Endodermal cell (in vitro differentiated cells): ENCODE results near the gene PSMB5. TPM values are rescaled to one million over a fixed set of nuclear protein-coding genes. Genes with fewer than 3 reads are reported as not detected.

Experiments
- DNase-seq: peaks from one replicate; pipeline ENCODE4 v3.0.0-alpha.2; 2017
- H3K27ac ChIP-seq: 2 replicates; pipeline ENCODE4 v1.5.1; 2013; ENCODE audit warnings: mild to moderate bottlenecking, low read depth, low read length, moderate library complexity
- H3K27me3 ChIP-seq: 2 replicates; pipeline ENCODE4 v1.6.1; 2013; ENCODE audit warnings: mild to moderate bottlenecking, low read length, moderate library complexity; ENCODE audit not compliant: insufficient read depth, control insufficient read depth, poor library complexity, severe bottlenecking
- H3K36me3 ChIP-seq: 2 replicates; pipeline ENCODE4 v1.7.0; 2013; ENCODE audit warnings: mild to moderate bottlenecking, low read length, moderate library complexity; ENCODE audit not compliant: control insufficient read depth, insufficient read depth
- H3K4me1 ChIP-seq: one replicate; pipeline ENCODE4 v1.7.0; 2013; ENCODE audit warnings: low read length; ENCODE audit not compliant: control insufficient read depth, insufficient read depth
- H3K4me3 ChIP-seq: 2 replicates; pipeline ENCODE4 v1.5.1; 2013; ENCODE audit warnings: mild to moderate bottlenecking, low read length, moderate library complexity
- H3K9ac ChIP-seq: 2 replicates; pipeline ENCODE4 v1.6.1; 2013; ENCODE audit warnings: mild to moderate bottlenecking, low read length, moderate library complexity; ENCODE audit not compliant: poor library complexity, severe bottlenecking; ENCODE audit errors: extremely low read depth
- H3K9me3 ChIP-seq: 2 replicates; pipeline ENCODE4 v1.6.1; 2013; ENCODE audit warnings: mild to moderate bottlenecking, low read length, moderate library complexity; ENCODE audit not compliant: control insufficient read depth
- H3K27ac Mint-ChIP-seq: 2 replicates; pipeline ENCODE4 v1.8.0; 2020; ENCODE audit warnings: mixed read lengths
- H3K27me3 Mint-ChIP-seq: 2 replicates; pipeline ENCODE4 v1.8.0; 2021; ENCODE audit warnings: mild to moderate bottlenecking, mixed read lengths; ENCODE audit not compliant: insufficient read depth
- H3K36me3 Mint-ChIP-seq: 2 replicates; pipeline ENCODE4 v1.8.0; 2020; ENCODE audit warnings: low read depth, mixed read lengths
- H3K4me1 Mint-ChIP-seq: 2 replicates; pipeline ENCODE4 v1.8.0; 2020; ENCODE audit warnings: mixed read lengths
- H3K4me3 Mint-ChIP-seq: 2 replicates; pipeline ENCODE4 v1.8.0; 2020; ENCODE audit warnings: mild to moderate bottlenecking, moderate library complexity, mixed read lengths
- H3K9me3 Mint-ChIP-seq: 2 replicates; pipeline ENCODE4 v1.8.0; 2020; ENCODE audit warnings: mild to moderate bottlenecking, mixed read lengths
- CTCF ChIP-seq: fragments of 200-600 bp; sonication (generic); conservative IDR thresholded peaks from 2 replicates; pipeline ENCODE4 v1.5.0; 2021; ENCODE audit warnings: antibody characterized with exemption, mild to moderate bottlenecking
- WGBS, 2 experiments: methylation state at CpG; one replicate each; pipeline versions ENCODE4 v1.1.5 to v1.1.7; 2013; ENCODE audit warnings: missing lambda C conversion rate in 2 of 2, mixed read lengths in 1 of 2; ENCODE audit not compliant: insufficient coverage in 1 of 2, insufficient read length in 1 of 2; 5-methylcytosine and 5-hydroxymethylcytosine counted together
- total RNA-seq, 2 donors: library from RNA; stranded (reverse); fragmentation: NEBNext Ultra II Directional in 1 of 2; extraction: Animal tissue kit (Norgen Biotek cat#: 25700) in 1 of 2; gene quantifications; 2 replicates in 1 of 2; 3 replicates in 1 of 2; pipeline ENCODE4 v1.2.1, GENCODE V29; 2021

Gene PSMB5
- total RNA-seq, 2 donors from 2014 or later, result 227 to 257 TPM

DNA sequence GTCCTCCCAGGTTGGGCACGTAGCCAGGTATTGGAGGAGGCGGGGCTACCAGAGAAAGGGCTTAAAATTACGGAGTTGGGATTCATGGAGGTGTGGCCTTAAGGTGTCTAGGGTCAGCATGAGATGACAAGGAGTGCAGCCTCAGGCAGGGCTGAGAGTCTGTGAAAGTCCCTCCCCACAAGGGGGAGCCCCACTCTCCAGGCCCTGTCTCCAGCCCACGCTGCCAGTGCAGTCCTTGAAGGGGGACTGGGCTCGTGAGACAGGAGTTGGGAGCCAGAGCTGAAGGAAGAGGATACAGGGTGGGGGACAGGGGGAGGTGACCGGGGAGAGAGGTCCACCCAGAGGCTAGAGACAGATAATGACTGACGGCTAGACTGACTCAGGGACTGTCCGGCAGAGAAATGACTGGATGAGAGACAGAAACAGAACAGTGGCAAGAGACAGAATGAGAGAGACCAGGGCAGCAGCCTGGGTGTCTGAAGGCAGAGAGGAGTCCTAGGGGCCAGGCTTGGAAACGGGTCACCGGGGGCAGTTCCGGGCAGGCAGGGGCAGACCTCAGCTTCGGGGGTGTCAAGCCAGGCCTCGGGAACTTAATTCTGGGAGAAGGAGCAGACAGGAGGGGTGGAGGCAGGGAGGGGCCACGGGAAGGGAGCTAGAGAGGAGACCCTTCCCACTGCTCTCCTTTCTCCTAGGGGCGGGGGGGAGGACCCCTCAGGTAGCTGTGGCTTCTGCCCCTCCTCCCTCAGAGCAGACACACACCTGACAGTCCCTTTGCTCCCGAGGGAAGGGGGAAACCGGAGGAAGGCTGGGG lies 21.6 kb upstream of the PSMB5 start:
- Histone ChIP-seq H3K27me3 (no peaks in the 10 kb centered on the region), H3K4me3 (peak overlapping the region; percentile 84), H3K27ac (no peak overlapping the region), H3K36me3 (peaks cover 37% of the 10 kb centered on the region), H3K9ac (peak overlapping the region; percentile 29), H3K4me1 (no peaks in the 10 kb centered on the region), H3K9me3 (no peaks in the 10 kb centered on the region)
- WGBS, 2 experiments, result 11 to 12% methylated on average over 11 to 17 of the region's 17 CpGs
- Mint-ChIP-seq H3K27me3 (no peaks in the 10 kb centered on the region), H3K4me1 (peaks cover 14% of the 10 kb centered on the region), H3K4me3 (peak overlapping the region; percentile 73), H3K9me3 (no peaks in the 10 kb centered on the region), H3K36me3 (peaks cover 32% of the 10 kb centered on the region), H3K27ac (peak overlapping the region; percentile 52)
- TF ChIP-seq CTCF, result peak; percentile 90
- peak; percentile 94 for DNase-seq

DNA sequence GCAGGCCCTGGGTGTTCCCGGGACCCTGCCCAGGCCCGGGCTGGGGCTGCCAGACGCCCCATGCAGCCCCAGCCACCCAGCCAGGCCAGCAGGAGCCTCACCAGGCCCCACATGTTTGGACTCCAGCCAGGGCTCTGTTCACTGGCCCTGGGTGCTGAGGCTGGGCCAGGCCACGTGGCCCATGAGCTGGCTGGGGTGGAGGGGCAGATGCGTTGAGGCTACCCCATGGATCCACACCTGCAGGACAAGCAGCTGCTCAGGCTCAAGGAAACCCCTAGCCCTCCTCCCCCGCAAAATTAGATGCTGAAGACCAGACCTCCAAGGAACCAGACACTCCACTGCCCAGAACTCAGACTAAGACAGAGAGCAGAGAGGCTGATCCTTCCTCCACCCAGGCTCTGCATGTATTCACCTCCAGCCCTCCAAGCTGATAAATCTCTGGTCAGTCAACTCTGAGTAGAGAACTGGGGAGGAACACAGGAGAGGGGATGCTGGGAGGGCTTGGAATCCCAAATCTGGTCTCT lies 21.0 kb upstream of the PSMB5 start:
- Mint-ChIP-seq H3K9me3 (no peaks in the 10 kb centered on the region), H3K4me3 (peak overlapping the region; percentile 73), H3K4me1 (peaks cover 14% of the 10 kb centered on the region), H3K27me3 (no peaks in the 10 kb centered on the region), H3K27ac (peak overlapping the region; percentile 52), H3K36me3 (peaks cover 26% of the 10 kb centered on the region)
- Histone ChIP-seq H3K27ac (no peak overlapping the region), H3K9ac (no peak overlapping the region), H3K9me3 (no peaks in the 10 kb centered on the region), H3K36me3 (peaks cover 36% of the 10 kb centered on the region), H3K4me3 (no peak overlapping the region), H3K4me1 (no peaks in the 10 kb centered on the region), H3K27me3 (no peaks in the 10 kb centered on the region)
- TF ChIP-seq CTCF, result no peak
- DNase-seq, result no peak
- 93 to 100% methylated on average over 3 to 6 of the region's 6 CpGs for WGBS, 2 experiments

GRCh38 chr14:23055147-23055550 lies 20.4 kb upstream of the PSMB5 start:
- Mint-ChIP-seq H3K27ac (no peak overlapping the region), H3K36me3 (peaks cover 23% of the 10 kb centered on the region), H3K4me1 (peaks cover 14% of the 10 kb centered on the region), H3K4me3 (no peak overlapping the region), H3K27me3 (no peaks in the 10 kb centered on the region), H3K9me3 (no peaks in the 10 kb centered on the region)
- Histone ChIP-seq H3K4me1 (no peaks in the 10 kb centered on the region), H3K4me3 (no peak overlapping the region), H3K27ac (no peak overlapping the region), H3K36me3 (peaks cover 35% of the 10 kb centered on the region), H3K27me3 (no peaks in the 10 kb centered on the region), H3K9ac (no peak overlapping the region), H3K9me3 (no peaks in the 10 kb centered on the region)
- WGBS, 2 experiments, result 97% methylated on average over 8 to 12 of the region's 12 CpGs
- TF ChIP-seq CTCF, result no peak
- DNase-seq, result peak; percentile 40
